Measurements from ENCODE around the gene METTL26.
"Not testable (repeated sequence)": the region's sequence is repeated elsewhere in the genome, so short reads cannot be mapped to it uniquely, and the experiment has no call there.

The METTL26 gene

GRCh38 chr16:624526-625070, 11.5 kb downstream of the METTL26 start:
- DNase-seq, result no peak

DNA sequence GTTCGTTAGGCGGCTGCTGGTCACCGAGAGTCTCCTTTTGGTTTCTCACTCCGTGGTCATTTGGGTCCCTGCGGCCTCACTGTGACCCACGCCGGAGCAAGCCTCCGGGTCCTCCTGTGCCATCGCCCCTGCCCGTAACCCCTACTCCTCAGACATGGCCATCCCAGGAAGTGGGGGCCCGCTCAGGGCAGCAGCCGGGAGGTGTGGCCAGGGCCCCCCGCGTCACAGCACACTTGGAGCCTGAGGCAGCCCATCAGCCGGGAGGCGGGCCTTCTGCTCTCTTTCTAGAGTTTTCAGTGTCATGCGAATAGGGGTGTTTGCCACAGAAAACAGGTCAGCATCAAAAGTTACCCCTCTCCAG, 13.2 kb downstream of the METTL26 start:
- no peak for DNase-seq

DNA sequence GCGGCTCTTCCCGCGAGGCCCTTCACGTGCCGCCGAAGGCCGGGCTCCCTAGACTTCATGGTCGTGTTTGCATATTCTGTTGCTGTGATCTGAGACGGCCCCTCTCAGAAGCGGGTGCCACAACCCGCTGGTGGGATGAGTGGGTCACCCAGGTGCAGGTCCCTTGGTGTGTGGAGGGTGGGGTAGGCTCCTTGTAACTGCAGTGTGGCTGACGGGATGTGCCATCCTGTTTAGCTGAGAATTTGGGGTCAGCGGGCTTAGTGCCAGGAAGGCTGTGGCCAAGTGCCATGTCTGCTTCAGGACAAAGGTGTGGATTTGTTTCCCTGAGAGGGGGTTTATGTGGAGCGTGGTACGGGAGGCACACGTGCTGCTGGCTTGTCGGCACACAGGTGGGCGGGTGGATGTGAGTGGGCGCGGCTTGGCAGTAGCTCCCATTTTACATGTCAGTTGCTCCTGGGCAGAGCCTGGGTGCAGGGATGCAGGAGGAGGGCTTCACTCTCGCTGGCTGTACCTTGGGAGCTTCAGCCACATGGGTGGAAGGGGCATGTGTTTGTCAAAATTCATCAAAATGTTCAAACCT, 14.5 kb downstream of the METTL26 start:
- no peak for DNase-seq

DNA sequence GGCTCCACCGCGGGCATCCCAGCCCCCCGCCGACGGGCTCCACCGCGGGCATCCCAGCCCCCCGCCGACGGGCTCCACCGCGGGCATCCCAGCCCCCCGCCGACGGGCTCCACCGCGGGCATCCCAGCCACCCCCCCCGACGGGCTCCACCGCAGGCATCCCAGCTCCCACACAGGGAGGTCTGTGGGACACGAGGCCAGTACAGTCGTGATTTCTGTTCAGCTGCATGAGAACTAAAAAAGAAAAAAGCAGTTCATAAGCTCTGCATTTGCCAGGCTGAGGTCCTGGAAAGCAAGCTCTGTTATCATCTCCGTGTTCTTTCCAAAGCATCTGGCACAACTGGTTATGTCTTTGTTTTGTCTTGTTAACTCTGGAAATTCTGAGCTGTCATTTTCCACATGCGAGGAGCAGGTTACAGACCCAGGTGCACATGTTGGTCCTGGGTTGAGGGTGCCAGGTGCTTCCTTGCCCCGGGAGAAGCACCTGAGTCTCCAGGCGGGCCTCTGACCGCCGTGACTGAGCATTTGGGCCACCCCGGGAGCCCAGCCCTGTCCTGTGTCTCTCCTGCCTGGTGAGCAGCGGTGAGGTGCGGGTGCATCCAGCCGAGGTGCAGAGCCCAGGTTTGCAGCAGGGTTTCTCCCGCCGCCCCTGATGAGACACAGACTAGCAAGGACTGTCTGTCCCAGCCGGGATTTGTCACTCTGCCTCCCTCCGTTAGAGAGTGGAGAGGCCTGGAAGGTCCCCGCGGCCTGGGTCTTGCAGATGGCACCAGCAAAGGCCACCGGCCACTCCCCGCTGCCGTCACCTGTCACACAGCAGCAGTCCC, 15.2 kb downstream of the METTL26 start:
- no peak for DNase-seq

DNA sequence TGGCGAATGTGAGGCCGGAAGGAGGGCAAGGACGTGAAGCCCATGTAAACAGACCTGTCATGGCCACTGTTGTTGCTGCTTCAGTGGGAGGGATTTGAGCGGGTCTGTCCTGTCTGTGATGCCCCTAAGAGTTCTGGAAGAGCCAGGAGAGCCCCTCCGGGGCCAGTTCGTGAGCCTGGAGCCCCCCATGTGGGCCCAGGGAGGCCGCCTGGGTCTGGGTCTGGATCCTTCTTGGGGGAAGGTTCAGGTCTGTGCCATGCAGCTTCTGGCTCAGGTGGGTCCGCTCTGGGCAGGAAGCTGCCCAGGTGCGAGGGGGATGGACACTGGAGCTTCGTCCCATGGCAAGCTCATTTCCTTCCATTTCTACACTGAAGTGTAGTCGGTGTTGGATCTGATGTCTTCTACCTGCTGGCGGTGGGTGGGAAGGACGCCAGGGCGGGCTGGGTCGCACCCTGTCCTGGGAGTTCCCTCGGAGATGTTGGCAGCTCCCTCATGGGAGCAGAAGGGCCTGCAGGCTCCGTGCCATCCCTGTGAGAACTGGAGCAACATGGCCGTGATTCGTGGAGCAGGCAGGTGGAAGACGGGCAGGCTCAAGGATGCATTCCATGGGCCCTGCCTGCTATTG, 16.5 kb downstream of the METTL26 start:
- DNase-seq, result no peak

DNA sequence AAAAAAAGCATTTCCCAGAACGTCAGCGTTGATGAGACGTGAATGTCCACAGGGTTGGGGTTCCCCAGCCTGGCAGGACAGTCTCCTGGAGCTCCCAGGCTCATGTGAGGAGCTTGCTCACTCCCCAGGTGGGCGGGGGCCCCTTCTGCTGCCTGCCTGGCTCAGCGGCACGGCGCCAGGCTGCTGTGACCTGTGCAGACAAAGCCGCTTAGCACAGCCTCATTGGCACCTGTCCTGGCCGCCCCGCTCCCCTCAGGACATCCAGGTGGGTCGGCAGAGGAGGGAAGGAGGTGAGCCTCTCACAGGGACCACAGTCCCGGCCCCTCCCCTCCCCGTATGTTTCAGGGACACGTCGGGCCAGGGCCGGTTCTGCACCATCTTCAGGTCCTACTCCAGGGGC, 18.2 kb downstream of the METTL26 start:
- no peak for DNase-seq

DNA sequence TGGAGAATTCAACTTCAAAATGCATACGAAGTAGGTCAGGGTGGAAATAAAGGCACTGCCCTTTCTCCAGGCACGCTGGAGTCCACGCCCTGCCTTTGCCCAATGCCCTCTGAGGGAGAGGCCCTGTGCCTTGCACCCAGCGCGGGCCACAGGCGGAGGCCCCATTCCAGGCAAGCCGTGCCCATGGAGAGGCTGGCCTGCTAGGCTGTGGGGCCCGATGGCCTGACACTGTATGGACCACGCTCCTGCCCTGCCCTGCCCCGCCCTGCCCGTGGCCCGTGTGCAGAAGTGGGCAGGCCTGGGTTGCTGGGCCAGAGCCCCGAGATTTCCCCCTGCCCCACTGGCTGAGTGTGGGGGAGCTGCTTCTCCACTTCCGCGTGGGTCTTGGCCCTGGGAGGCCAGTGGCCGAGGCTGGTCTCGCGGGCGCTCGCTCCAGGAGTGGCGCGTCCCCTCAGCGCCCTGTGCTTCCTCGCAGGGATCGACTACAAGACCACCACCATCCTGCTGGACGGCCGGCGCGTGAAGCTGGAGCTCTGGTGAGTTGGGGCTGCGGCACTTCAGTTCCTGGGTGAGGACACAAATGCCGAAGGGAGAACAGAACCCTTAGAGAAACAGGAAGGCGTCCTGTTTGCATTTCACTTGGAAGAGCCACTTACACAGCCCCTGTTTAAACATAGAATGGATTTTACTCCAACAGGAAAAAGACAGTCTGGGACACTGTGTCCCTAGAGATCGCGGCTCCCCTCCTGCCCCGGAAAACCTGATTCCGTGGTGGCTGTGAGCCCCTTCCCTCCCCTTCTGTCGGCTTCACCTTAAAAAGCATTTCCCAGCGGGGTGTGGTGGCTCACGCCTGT, 19.1 kb downstream of the METTL26 start:
- no peak for DNase-seq

GRCh38 chr16:615122-615521, 21.0 kb downstream of the METTL26 start:
- DNase-seq, result no peak

GRCh38 chr16:610513-611381, 25.4 kb downstream of the METTL26 start:
- DNase-seq, result peak; percentile 83

GRCh38 chr16:609984-610383, 26.1 kb downstream of the METTL26 start:
- no peak for DNase-seq

GRCh38 chr16:609316-609715, 26.8 kb downstream of the METTL26 start:
- DNase-seq, result no peak

DNA sequence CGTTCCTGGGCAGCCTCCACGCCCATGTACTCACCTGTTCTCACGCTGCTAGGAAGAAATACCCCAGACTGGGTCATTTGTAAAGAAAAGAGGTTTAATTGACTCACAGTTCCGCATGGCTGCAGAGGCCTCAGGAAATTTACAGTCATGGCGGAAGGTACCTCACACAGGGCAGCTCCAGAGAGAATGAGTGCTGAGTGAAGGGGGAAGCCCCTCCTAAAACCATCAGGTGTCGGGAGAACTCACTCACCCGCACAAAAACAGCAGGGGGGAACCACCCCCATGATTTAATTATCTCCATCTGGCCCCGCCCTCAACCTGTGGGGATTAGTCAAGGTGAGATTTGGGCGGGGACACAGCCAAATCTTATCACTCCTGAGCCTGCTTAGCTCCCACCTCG, 28.1 kb downstream of the METTL26 start:
- DNase-seq, result no peak

DNA sequence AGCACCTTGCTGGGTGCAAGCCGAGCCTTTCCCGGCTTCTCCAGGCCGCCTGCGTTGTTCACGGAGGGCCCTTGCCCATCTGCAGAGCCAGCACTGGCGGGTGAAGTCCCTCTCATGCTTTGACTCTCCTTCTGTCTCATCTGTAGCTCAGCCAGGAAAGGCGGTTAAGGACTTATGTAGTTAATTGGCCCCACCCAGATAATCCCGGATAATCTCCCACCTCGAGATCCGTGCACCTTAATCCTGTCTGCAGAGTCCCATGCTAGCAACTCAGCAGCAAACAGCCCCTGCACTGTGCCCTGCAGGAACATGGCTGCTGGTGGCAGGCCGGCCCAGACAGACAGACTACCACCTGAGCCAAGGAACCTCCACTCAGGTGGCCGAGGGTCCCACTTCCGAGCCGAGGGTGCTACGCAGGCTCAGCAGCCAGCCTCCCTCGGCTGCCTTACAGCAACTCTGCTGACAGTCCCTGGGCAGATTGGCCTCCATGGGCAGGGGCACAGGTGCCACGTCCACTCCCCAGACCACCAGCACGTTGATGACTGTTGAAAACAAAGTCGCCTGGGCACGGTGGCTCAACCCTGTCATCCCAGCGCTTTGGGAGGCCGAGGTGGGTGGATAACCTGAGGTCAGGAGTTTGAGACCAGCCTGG, 29.3 kb downstream of the METTL26 start:
- no peak for DNase-seq

DNA sequence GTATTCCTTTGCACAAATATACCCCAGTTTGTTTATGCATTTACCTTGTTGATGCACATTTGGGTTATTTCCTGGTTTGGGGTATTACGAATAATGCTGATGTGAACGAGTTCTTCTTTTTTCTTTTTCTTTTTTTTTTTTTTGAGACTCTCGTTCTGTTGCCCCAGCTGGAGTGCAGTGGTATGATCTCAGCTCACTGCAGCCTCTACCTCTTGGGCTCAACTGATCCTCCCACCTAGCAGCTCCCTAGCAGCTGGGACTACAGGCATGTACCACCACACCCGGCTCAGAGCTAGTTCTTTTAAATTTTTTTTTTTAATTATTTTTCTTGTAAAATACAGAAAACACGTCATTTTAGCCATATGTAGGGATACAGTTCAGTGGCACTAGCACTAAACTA, 32.2 kb downstream of the METTL26 start:
- no peak for DNase-seq

DNA sequence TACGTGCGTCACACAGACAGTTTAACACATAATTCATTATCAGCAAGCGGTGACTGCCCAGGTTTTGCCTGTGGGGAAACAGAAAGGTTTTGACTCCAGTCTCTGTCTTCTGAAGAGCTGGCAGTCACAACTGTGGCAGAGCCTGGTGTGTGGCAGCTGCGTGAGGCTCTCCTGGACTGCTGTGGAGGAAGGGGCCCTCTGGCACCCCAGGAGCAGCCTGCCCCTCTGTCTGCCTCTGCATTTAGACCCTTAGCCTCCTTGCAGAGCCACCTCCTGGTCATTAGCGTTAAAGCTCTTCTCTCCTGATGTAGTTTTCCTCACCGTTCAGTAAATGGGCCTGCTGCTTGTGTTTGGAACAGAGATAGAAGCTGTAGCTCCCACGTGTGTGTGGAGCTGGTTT, 35.3 kb downstream of the METTL26 start:
- no peak for DNase-seq

- DNase-seq, result no peak
These were observed 37.0 kb downstream of the METTL26 start for GRCh38 chr16:598823-599739.

GRCh38 chr16:597655-598054, 38.5 kb downstream of the METTL26 start:
- DNase-seq, result not testable (repeated sequence)

DNA sequence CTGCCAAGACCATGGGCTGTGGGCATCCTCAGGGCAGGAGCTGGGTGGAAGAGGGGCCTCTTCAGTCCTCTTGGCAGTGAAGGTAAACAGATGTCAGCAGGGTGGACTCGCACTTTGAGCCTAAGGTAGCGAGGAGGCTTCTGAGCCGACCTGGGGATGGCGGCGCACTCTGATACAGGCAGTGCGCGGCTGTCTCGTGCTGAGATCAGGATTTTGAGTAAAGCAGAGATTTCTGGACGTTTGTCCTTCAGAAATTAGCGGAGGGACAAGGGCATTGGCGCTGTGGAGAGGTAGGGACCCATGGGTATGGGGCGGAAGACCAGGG, 39.4 kb downstream of the METTL26 start:
- no peak for DNase-seq

DNA sequence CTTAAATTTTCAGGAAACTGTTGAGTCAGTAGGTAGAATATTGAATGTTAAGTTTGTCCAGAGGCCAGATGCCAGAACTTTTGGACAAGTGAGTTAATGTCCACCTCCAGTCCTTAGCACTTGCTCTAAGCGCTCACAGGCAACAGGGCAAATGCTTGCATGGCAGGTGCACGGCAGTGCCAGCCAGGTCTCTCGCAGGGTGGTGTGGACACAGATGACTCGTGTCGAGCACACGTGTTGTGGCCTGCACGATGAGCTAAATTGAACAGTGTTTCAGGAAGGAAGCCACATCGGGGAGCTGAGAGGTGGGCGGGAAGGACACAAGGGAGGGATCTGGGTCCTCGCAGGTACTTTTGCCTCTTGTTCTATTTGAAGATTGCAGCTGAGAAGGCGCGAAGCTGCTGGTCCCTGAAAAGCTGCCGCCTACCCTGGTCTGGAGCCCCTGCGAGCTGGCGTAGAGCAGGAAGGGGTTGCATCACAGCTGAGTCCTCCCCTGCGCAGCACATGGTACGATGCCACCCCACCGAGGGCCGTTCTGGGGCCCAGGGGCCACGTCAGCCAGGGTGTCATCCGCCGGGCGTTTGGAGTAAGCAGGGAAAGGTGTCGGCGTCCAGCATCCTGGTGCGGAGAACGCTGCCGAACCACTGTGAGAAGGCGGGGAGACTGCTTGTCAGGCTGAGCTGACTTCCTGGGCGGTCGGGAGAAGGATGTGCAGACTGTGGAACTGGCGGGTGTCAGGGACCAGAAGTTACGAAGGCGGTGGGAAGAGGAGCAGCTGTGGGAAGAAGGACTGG, 40.0 kb downstream of the METTL26 start:
- DNase-seq, result no peak

DNA sequence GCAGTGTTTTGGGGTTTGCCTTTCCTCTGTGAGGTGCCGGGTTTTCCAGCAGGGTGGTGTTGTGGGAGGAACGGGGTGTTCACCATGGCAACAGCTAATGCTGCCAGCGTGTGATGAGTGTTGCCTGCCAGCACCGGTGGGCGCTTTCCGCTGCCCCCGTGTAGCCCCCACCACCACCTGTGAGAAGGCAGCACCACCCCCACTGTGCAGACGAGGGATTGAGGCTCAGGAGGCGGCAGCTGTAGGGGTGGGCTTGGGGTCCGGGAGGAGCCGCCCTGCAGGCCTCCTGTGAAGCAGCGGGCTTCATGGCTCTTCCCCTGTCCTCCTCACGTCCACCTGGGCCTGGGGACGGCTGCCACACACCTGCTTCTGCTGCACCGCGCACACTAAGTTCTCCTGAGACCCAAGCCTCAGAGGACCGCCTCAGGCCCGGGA, 41.0 kb downstream of the METTL26 start:
- no peak for DNase-seq

Measured in activated CD8-positive, alpha-beta memory T cell treated with anti-CD3 and anti-CD28 coated beads for 24 hours (primary cell).